ENCODE results near the gene NCF4. TPM values are rescaled to one million over a fixed set of nuclear protein-coding genes. Genes with fewer than 3 reads are reported as not detected.

Gene NCF4
- total and polyA plus RNA-seq, 9 of the 15 experiments (the other 6 are each of a cell fraction or from before 2014, with no cell fraction given) = 0.04 to 0.95 (median 0.33) TPM

- TF ChIP-seq, protein P1, sequence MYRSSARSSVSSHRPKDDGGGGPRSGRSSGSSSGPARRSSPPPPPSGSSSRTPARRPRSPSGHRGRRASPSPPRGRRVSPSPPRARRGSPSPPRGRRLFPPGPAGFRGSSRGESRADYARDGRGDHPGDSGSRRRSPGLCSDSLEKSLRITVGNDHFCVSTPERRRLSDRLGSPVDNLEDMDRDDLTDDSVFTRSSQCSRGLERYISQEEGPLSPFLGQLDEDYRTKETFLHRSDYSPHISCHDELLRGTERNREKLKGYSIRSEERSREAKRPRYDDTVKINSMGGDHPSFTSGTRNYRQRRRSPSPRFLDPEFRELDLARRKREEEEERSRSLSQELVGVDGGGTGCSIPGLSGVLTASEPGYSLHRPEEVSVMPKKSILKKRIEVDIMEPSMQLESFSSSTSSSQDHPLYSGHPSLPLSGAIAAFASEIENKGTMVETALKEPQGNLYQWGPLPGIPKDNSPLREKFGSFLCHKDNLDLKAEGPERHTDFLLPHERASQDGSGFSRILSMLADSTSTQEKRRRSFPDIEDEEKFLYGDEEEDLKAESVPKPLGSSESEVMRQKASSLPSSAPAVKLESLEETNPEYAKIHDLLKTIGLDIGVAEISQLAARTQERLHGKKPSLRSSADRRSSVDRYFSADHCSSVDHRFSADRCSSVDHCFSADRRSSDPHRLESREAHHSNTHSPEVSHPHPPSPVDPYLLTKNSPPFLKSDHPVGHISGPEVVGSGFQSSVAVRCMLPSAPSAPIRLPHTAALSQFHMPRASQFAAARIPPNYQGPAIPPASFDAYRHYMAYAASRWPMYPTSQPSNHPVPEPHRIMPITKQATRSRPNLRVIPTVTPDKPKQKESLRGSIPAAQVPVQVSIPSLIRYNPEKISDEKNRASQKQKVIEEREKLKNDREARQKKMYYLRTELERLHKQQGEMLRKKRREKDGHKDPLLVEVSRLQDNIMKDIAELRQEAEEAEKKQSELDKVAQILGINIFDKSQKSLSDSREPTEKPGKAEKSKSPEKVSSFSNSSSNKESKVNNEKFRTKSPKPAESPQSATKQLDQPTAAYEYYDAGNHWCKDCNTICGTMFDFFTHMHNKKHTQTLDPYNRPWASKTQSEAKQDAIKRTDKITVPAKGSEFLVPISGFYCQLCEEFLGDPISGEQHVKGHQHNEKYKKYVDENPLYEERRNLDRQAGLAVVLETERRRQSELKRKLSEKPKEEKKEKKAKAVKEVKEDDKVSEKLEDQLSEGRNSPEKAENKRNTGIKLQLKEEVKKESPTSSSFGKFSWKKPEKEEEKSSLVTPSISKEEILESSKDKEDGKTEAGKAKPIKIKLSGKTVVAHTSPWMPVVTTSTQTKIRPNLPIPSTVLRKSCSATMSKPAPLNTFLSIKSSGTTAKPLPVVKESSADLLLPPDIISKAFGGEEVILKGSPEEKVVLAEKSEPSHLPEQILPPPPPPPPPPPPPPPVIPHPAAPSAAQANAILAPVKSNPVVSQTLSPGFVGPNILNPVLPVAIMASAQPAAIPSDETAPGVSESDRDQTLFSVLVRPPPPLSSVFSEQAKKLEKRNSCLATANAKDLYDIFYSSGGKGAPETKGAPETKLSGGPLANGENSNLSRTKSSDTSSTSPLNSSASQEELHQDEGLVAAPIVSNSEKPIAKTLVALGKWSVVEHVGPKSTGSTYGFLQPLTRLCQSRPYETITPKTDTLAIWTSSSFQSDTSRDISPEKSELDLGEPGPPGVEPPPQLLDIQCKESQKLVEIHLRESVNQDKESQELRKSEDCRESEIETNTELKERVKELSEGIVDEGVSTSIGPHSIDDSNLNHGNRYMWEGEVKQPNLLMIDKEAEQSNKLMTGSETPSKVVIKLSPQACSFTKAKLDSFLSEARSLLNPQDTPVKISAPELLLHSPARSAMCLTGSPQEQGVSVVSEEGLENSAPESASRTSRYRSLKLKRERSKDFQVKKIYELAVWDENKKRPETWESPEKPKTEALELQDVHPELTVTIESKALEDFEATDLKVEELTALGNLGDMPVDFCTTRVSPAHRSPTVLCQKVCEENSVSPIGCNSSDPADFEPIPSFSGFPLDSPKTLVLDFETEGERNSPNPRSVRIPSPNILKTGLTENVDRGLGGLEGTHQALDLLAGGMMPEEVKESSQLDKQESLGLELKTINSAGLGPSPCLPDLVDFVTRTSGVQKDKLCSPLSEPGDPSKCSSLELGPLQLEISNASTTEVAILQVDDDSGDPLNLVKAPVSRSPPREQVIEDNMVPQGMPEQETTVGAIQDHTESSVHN (IDR thresholded peaks at IDR 0.05; ENCODE audit: borderline replicate concordance in 1 of 2, low read depth in 1 of 2) = no peak
- TF ChIP-seq NFE2 (IDR thresholded peaks at IDR 0.05; ENCODE audit: low read depth) (peak; percentile 37; the same call in 1 of the 2 replicates), RBM22 (IDR thresholded peaks at IDR 0.05; ENCODE audit: low read depth, low read length, poor library complexity, severe bottlenecking) (no peak), NFRKB (IDR thresholded peaks at IDR 0.05; ENCODE audit: low read depth) (no peak), LEF1 (IDR thresholded peaks at IDR 0.05) (no peak), ZNF212 (CRISPR knock-in tag; IDR thresholded peaks at IDR 0.05) (no peak), PPARD (CRISPR knock-in tag; IDR thresholded peaks at IDR 0.05) (no peak), E2F4 (CRISPR knock-in tag; IDR thresholded peaks at IDR 0.05; ENCODE audit: low read depth) (no peak), ZNF217 (CRISPR knock-in tag; IDR thresholded peaks at IDR 0.05) (no peak), BRF2 (IDR thresholded peaks at IDR 0.05; ENCODE audit: borderline replicate concordance, insufficient read depth, insufficient read length) (no peak), DACH1 (IDR thresholded peaks at IDR 0.05; ENCODE audit: partially characterized antibody) (no peak), TOE1 (IDR thresholded peaks at IDR 0.05; ENCODE audit: borderline replicate concordance) (peak; percentile 68; the same call in 1 of the 2 replicates), TOE1 (CRISPR knock-in tag; IDR thresholded peaks at IDR 0.05; ENCODE audit: borderline replicate concordance, low read depth) (no peak), KDM4B (IDR thresholded peaks at IDR 0.05; ENCODE audit: borderline replicate concordance in 2 of 2, low read depth in 1 of 2) (no peak), CXXC5 (CRISPR knock-in tag; IDR thresholded peaks at IDR 0.05) (no peak), ATF3 (IDR thresholded peaks at IDR 0.05) (peak; percentile 91), ATF3 (CRISPR knock-in tag; conservative IDR thresholded peaks at IDR 0.05) (no peak), ZNF445 (CRISPR knock-in tag; IDR thresholded peaks at IDR 0.05; ENCODE audit: low read depth) (no peak)
These were observed 32.0 kb upstream of the NCF4 start (continued) for GRCh38 chr22:36828815-36829214.

Measured in K562 (cell line).